ENCODE data around the gene IZUMO4. TPM values are rescaled to one million over a fixed set of nuclear protein-coding genes. Genes with fewer than 3 reads are reported as not detected.

IZUMO4 gene
- total and polyA plus RNA-seq, 10 of the 15 experiments (the other 5 are each of a cell fraction or from before 2014, with no cell fraction given), result 0.53 to 27.1 (median 7.5) TPM

GRCh38 chr19:2148482-2149135, 51.9 kb downstream of the IZUMO4 start:
- Histone ChIP-seq H2AFZ (ENCODE audit: control insufficient read depth, low read depth, low read length) (no peak overlapping the region), H3K36me3 (ENCODE audit: control insufficient read depth in 2 of 2, insufficient read depth in 2 of 2, low read length in 1 of 2) (peaks cover 3 to 6% of the 10 kb centered on the region in 2 experiments; a peak in 3 of 4 replicates), H3K27ac (ENCODE audit: control insufficient read depth, insufficient read depth) (peak overlapping the region; percentile 91), H4K20me1 (ENCODE audit: control insufficient read depth, insufficient read depth) (peaks cover 6% of the 10 kb centered on the region; the same call in 1 of the 2 replicates), H3K9me3 (replicated peaks; ENCODE audit: control insufficient read depth, insufficient read depth, low read length) (no peaks in the 10 kb centered on the region), H3K4me1 (ENCODE audit: control insufficient read depth, insufficient read depth, low read length) (peaks cover 27% of the 10 kb centered on the region), H3K4me2 (ENCODE audit: control insufficient read depth, insufficient read depth) (peak overlapping the region; percentile 84), H3K4me3 (peak overlapping the region; percentile 96), H3K27me3 (replicated peaks in 1 of 2; ENCODE audit: control insufficient read depth in 2 of 2, insufficient read depth in 2 of 2, low read length in 1 of 2) (no peaks in the 10 kb centered on the region), H3K79me2 (ENCODE audit: control insufficient read depth, insufficient read depth, low read length) (peaks cover 74% of the 10 kb centered on the region), H3K9ac (ENCODE audit: control insufficient read depth, insufficient read depth, low read length) (peak overlapping the region; percentile 98; the same call in 1 of the 2 replicates)
- no TSS peak for BruUV-seq (replicated peaks)
- intact Hi-C loops (cut with micrococcal nuclease; ENCODE audit: unreplicated experiment), result loop anchor here (2.0 kb wide), 1 partner anchor 54 kb away; no protein-coding TSS in a partner anchor
- in situ Hi-C loops (cut with MboI), result no loop called here
- ATAC-seq (no peak), FAIRE-seq (no peak), DNase-seq (ENCODE audit: low read depth, low spot score) (no peak)
- 82% methylated on average over 16 of the region's 16 CpGs for WGBS (ENCODE audit: insufficient coverage, insufficient replicate concordance, low lambda C conversion rate, missing lambda C conversion rate)
- ChIA-PET CTCF (interaction anchor here (1.0 to 1.2 kb wide), 2 partner anchors 15 to 129 kb away, joined by 3 to 4 read pairs; no protein-coding TSS in a partner anchor), RAD21 (ENCODE audit: unreplicated experiment) (interaction anchor here (0.6 to 1.5 kb wide), 4 partner anchors 21 to 1614 kb away, joined by 3 to 5 read pairs (median 3); partner anchors contain the start of genes IZUMO4 and MRPL54), SMC1A (ENCODE audit: uncharacterized antibody, unreplicated experiment) (interaction anchor here (0.6 to 1.7 kb wide), 3 partner anchors 23 to 92 kb away, joined by 3 to 4 read pairs (median 4); no protein-coding TSS in a partner anchor), POLR2A (interaction anchor here (0.6 to 1.0 kb wide), 6 partner anchors 17 to 246 kb away, joined by 3 to 6 read pairs (median 4); no protein-coding TSS in a partner anchor)
- TF ChIP-seq NKRF (conservative IDR thresholded peaks at IDR 0.05) (no peak), ZBED1 (IDR thresholded peaks at IDR 0.05; ENCODE audit: borderline replicate concordance) (no peak), HDAC6 (IDR thresholded peaks at IDR 0.05; ENCODE audit: unreplicated experiment) (no peak), LARP7 (IDR thresholded peaks at IDR 0.05) (0 out of 2 replicates have a peak, but pooled peaks have one; percentile 35), ESRRA (IDR thresholded peaks at IDR 0.05; ENCODE audit: low read length) (no peak), CTCF (IDR thresholded peaks at IDR 0.05 in 2 of 3, conservative IDR thresholded peaks at IDR 0.05 in 1 of 3; ENCODE audit: control insufficient read depth in 2 of 3, extremely low read depth in 1 of 3, insufficient read depth in 1 of 3, low read depth in 3 of 3, low read length in 3 of 3) (no peak), TBL1XR1 (IDR thresholded peaks at IDR 0.05; ENCODE audit: low read depth, low read length) (no peak), STAT1 (conservative IDR thresholded peaks at IDR 0.05) (no peak), CEBPB (IDR thresholded peaks at IDR 0.05; ENCODE audit: borderline replicate concordance in 1 of 2, low read depth in 2 of 2, low read length in 2 of 2) (no peak), TAF1 (IDR thresholded peaks at IDR 0.05; ENCODE audit: borderline replicate concordance, low read depth, low read length) (no peak), BMI1 (IDR thresholded peaks at IDR 0.05; ENCODE audit: borderline replicate concordance) (no peak), ZBTB4 (CRISPR knock-in tag; IDR thresholded peaks at IDR 0.05) (no peak), FOS (IDR thresholded peaks at IDR 0.05; ENCODE audit: borderline replicate concordance, extremely low read depth, insufficient read length) (no peak), PAX5 (IDR thresholded peaks at IDR 0.05; ENCODE audit: borderline replicate concordance, low read depth, low read length) (no peak)

All from GM12878 (cell line).